NT2/D1 (cell line): ENCODE data around the gene TMUB1.

Experiments
- SUZ12 ChIP-seq: IDR thresholded peaks from 2 replicates; pipeline ENCODE4 v1.6.1; 2011; ENCODE audit not compliant: insufficient read length, insufficient read depth; ENCODE audit errors: extremely low read depth
- YY1 ChIP-seq: IDR thresholded peaks from 2 replicates; pipeline ENCODE4 v1.6.1; 2011; ENCODE audit not compliant: insufficient read length, insufficient read depth
- ZNF274 ChIP-seq: IDR thresholded peaks from 2 replicates; pipeline ENCODE4 v1.6.1; 2011; ENCODE audit warnings: mild to moderate bottlenecking, low read depth, low read length

DNA sequence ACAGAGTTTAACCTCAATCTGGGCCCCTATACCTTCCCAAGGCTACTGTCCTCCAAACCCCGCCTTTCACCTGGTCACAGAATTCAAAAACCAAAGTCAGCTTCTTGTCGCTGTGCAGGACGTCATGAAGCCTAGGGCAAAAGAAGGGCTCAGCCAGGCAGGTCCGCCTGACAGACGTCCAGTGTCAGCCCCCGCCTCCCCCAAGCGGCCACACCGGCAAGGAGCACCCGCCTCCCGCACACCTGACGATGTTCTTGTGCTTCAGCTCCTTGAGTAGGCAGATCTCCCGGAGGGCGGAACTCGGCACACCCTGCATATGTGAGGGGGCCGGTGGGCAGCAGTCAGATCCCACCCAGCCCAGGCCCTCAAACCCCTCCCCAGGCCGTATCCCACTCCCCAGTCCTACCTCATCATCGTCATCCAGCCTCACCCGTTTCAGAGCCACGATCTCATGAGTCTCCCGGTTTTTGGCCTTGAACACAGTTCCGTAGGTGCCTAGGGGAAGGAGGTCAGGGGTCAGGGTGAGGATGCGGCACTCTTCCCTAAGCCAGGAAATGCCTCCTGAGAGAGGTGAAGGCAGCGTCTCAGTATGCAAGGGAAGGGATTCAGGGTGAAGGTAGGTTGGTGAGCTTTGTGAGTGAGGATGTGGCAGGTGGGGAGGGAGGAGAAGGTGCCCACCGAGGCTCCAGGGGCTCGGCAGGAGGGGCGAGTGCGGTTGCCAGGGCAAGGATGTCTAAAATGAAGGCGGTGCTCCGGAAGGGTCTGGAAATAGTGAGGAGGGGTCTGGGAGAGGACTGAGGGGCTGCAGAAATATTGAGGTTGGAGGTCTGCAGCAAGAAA is 26.4 kb downstream of the TMUB1 start:
- TF ChIP-seq SUZ12 (no peak), ZNF274 (no peak), YY1 (no peak)
